K562 (cell line): ENCODE data around the gene ANTXRL. TPM values are rescaled to one million over a fixed set of nuclear protein-coding genes. Genes with fewer than 3 reads are reported as not detected.
A peak's percentile ranks its signal among the peaks of the same experiment; 100 is the strongest.

Source experiments
- CUX1 ChIP-seq: fragments of 200-800 bp; sonication (Bioruptor generic); IDR thresholded peaks from 2 replicates; pipeline ENCODE4 v1.6.1; 2016; ENCODE audit warnings: missing genetic modification characterization, missing compliant biosample characterization
- L3MBTL2 ChIP-seq: fragments of 450-650 bp; IDR thresholded peaks from 2 replicates; pipeline ENCODE4 v1.6.1; 2016; ENCODE audit warnings: mild to moderate bottlenecking, moderate library complexity
- MLLT1 ChIP-seq, 2 experiments: fragments of 450-650 bp; IDR thresholded peaks; 2 replicates each; pipeline ENCODE4 v1.6.1; 2016
- RBBP5 ChIP-seq: fragments of 200-600 bp; sonication (generic); IDR thresholded peaks from 2 replicates; pipeline ENCODE4 v1.6.1; 2012; ENCODE audit warnings: borderline replicate concordance, mild to moderate bottlenecking, low read length, control low read depth, inconsistent platforms; ENCODE audit not compliant: insufficient read depth, poor library complexity, severe bottlenecking
- RHOXF2B ChIP-seq: fragments of 250-450 bp; sonication (Bioruptor Pico); conservative IDR thresholded peaks from 2 replicates; pipeline ENCODE4 v1.5.1; 2021
- ZBTB40 ChIP-seq, 2 experiments: fragments of 450-650 bp in 1 of 2; sonication (generic) in 1 of 2; formaldehyde crosslinking in 1 of 2; IDR thresholded peaks; 2 replicates each; pipeline versions ENCODE4 v1.7.1 to v1.9.0; 2016 to 2022; ENCODE audit warnings: inconsistent platforms in 1 of 2, mild to moderate bottlenecking in 1 of 2, missing genetic modification reagents in 1 of 2
- polyA plus RNA-seq, 8 experiments: library from polyadenylated mRNA; depleted of rRNA in 4 of 8; stranded (reverse) in 5 of 8; unstranded in 3 of 8; fragments of >200 nt; fragmentation: Nextera tagmentation in 2 of 8; fragmentation: Illumina TruSeq in 1 of 8; extraction: Ambion mirVana in 2 of 8; extraction: Trizol in 1 of 8; gene quantifications; 2 replicates each; pipeline versions ENCODE4 v1.2.1 to v1.2.3, GENCODE V29; 2011 to 2014; ENCODE audit warnings: inconsistent platforms in 1 of 8, missing spikeins in 1 of 8
- total RNA-seq, 7 experiments: library from RNA; depleted of rRNA in 6 of 7; stranded (reverse); fragments of >200 nt in 6 of 7; fragmentation: Illumina TruSeq in 2 of 7; extraction: Trizol in 2 of 7; gene quantifications; 2 replicates each; pipeline versions ENCODE4 v1.2.1 to v1.2.3, GENCODE V29; 2011 to 2021; ENCODE audit warnings: low replicate concordance in 1 of 7
- TF ChIP-seq, protein P1 (sequence below): fragments of 450-650 bp; formaldehyde crosslinking; IDR thresholded peaks from 2 replicates; pipeline ENCODE4 v1.4.0; 2022; ENCODE audit warnings: mild to moderate bottlenecking, moderate library complexity

The ANTXRL gene
- total and polyA plus RNA-seq, 9 of the 15 experiments (the other 6 are each of a cell fraction or from before 2014, with no cell fraction given), result not detected

GRCh38 chr10:46293832-46294640 lies 7.2 kb downstream of the ANTXRL start (continued):
- TF ChIP-seq CUX1 (CRISPR knock-in tag) (no peak), ZBTB40 (IDR thresholded peaks at IDR 0.05) (peak; percentile 30; the same call in 1 of the 2 replicates), ZBTB40 (CRISPR knock-in tag; IDR thresholded peaks at IDR 0.05) (no peak), RHOXF2B (CRISPR knock-in tag) (no peak), L3MBTL2 (peak; percentile 87), RBBP5 (no peak), MLLT1 (IDR thresholded peaks at IDR 0.05) (no peak)
- TF ChIP-seq, protein P1, sequence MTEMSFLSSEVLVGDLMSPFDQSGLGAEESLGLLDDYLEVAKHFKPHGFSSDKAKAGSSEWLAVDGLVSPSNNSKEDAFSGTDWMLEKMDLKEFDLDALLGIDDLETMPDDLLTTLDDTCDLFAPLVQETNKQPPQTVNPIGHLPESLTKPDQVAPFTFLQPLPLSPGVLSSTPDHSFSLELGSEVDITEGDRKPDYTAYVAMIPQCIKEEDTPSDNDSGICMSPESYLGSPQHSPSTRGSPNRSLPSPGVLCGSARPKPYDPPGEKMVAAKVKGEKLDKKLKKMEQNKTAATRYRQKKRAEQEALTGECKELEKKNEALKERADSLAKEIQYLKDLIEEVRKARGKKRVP (CRISPR knock-in tag), result no peak
